K562 (cell line): ENCODE results near the gene CECR2. TPM values are rescaled to one million over a fixed set of nuclear protein-coding genes. Genes with fewer than 3 reads are reported as not detected.

ENCODE experiments used
- ATAC-seq: fragments of 200-7000 bp; cut with Tn5 transposase; 3 replicates; pipeline ENCODE4 v1.9.1; 2020; ENCODE audit warnings: moderate library complexity
- BruUV-seq: library from RNA; stranded (reverse); fragments of 400-500 nt; replicated peaks from 2 replicates; lab custom pipeline; 2021; lab: Mats Ljungman, UMichigan
- CTCF ChIA-PET: fragments of 300-600 bp; formaldehyde crosslinking; extraction: SDS; loops from one replicate; lab custom pipeline; 2021; ENCODE audit warnings: low intra/inter-chr PET ratio; lab: Yijun Ruan, JAX
- POLR2A ChIA-PET: fragments of 300-600, 350-650 bp; sonication (Branson Sonifier 250); formaldehyde crosslinking; extraction: SDS; loops from one replicate; lab custom pipeline; 2021; ENCODE audit warnings: antibody characterized with exemption, inconsistent platforms; lab: Yijun Ruan, JAX
- DNase-seq, 4 experiments: peaks; one replicate each; pipeline versions ENCODE4 v3.0.0 to v3.0.0-alpha.2; 2011 to 2018; ENCODE audit warnings: low spot score in 3 of 4, mixed read lengths in 3 of 4; ENCODE audit errors: extremely low read depth in 1 of 4
- FAIRE-seq: peaks from 2 replicates; lab custom pipeline; 2011; peaks lifted over from hg19 to GRCh38; lab: Jason Lieb, UNC
- H2AFZ ChIP-seq: 2 replicates; pipeline ENCODE4 v1.6.0; 2011; ENCODE audit warnings: low read depth, low read length, control low read depth, inconsistent platforms
- H3K27ac ChIP-seq: fragments of 200-600 bp; 3 replicates; pipeline ENCODE4 v1.8.0; 2011; ENCODE audit warnings: low read depth, mild to moderate bottlenecking, control low read depth, inconsistent platforms, low read length, moderate library complexity, mixed read lengths; ENCODE audit errors: extremely low read depth
- H3K27me3 ChIP-seq, 2 experiments: fragments of 300-600 bp in 1 of 2; 2 replicates in 1 of 2; 3 replicates in 1 of 2; pipeline versions ENCODE4 v1.6.0 to v1.8.0; 2011; ENCODE audit warnings: inconsistent platforms in 2 of 2, low read length in 2 of 2, mild to moderate bottlenecking in 1 of 2, mixed read lengths in 1 of 2, moderate library complexity in 1 of 2; ENCODE audit not compliant: control insufficient read depth in 2 of 2, insufficient read depth in 2 of 2
- H3K36me3 ChIP-seq: fragments of 300-600 bp; 3 replicates; pipeline ENCODE4 v1.8.0; 2011; ENCODE audit warnings: mild to moderate bottlenecking, low read length, inconsistent platforms; ENCODE audit not compliant: control insufficient read depth, insufficient read depth
- H3K4me1 ChIP-seq, 2 experiments: fragments of 200-600 bp in 1 of 2; replicated peaks in 1 of 2; 2 replicates in 1 of 2; 3 replicates in 1 of 2; pipeline versions ENCODE4 v1.5.1 to v1.8.0; 2011; ENCODE audit warnings: inconsistent platforms in 2 of 2, low read length in 2 of 2, mild to moderate bottlenecking in 1 of 2, mixed read lengths in 1 of 2, moderate library complexity in 1 of 2; ENCODE audit not compliant: control insufficient read depth in 2 of 2, insufficient read depth in 2 of 2
- H3K4me2 ChIP-seq: 2 replicates; pipeline ENCODE4 v1.6.1; 2011; ENCODE audit warnings: low read length, control low read depth, inconsistent platforms, mixed read lengths; ENCODE audit not compliant: insufficient read depth
- H3K4me3 ChIP-seq: fragments of 200-600 bp; sonication (generic), shearing (Covaris generic); 2 replicates; pipeline ENCODE4 v1.5.1; 2016; ENCODE audit warnings: control low read depth, inconsistent platforms
- H3K79me2 ChIP-seq: fragments of 200-600 bp; 3 replicates; pipeline ENCODE4 v1.8.0; 2011; ENCODE audit warnings: low read length, inconsistent platforms; ENCODE audit not compliant: control insufficient read depth, insufficient read depth
- H3K9ac ChIP-seq, 2 experiments: 2 replicates each; pipeline versions ENCODE4 v1.6.0 to v1.6.1; 2011; ENCODE audit warnings: low read depth in 2 of 2, low read length in 2 of 2, control low read depth in 1 of 2, inconsistent platforms in 1 of 2, mild to moderate bottlenecking in 1 of 2, mixed read lengths in 1 of 2; ENCODE audit not compliant: insufficient read depth in 1 of 2
- H3K9me1 ChIP-seq: one replicate; pipeline ENCODE4 v1.6.0; 2011; ENCODE audit warnings: inconsistent platforms, mild to moderate bottlenecking, low read length, moderate library complexity; ENCODE audit not compliant: control insufficient read depth, insufficient read depth
- H3K9me3 ChIP-seq: replicated peaks from 2 replicates; pipeline ENCODE4 v1.5.1; 2011; ENCODE audit warnings: low read depth, low read length, inconsistent platforms; ENCODE audit not compliant: control insufficient read depth, insufficient read depth
- H4K20me1 ChIP-seq: replicated peaks from 2 replicates; pipeline ENCODE4 v1.6.1; 2011; ENCODE audit warnings: low read length, inconsistent platforms, mixed read lengths; ENCODE audit not compliant: control insufficient read depth, insufficient read depth
- CREM ChIP-seq: IDR thresholded peaks from 2 replicates; pipeline ENCODE4 v1.6.1; 2014; ENCODE audit warnings: antibody characterized with exemption, low read depth
- ESRRB ChIP-seq: fragments of 250-450 bp; sonication (Bioruptor Pico); IDR thresholded peaks from 2 replicates; pipeline ENCODE4 v1.5.0; 2020; ENCODE audit warnings: mild to moderate bottlenecking, moderate library complexity, borderline replicate concordance
- HNRNPL ChIP-seq: fragments of 200-400 bp; formaldehyde crosslinking; IDR thresholded peaks from 2 replicates; pipeline ENCODE4 v1.6.1; 2017; ENCODE audit warnings: low read depth, mild to moderate bottlenecking, low read length
- OTX1 ChIP-seq: fragments of 450-650 bp; formaldehyde crosslinking; IDR thresholded peaks from 2 replicates; pipeline ENCODE4 v1.4.0; 2022; ENCODE audit warnings: mild to moderate bottlenecking
- PHB2 ChIP-seq: fragments of 450-650 bp; IDR thresholded peaks from 2 replicates; pipeline ENCODE4 v1.6.1; 2017; ENCODE audit warnings: low read depth
- RB1 ChIP-seq: fragments of 450-650 bp; IDR thresholded peaks from 2 replicates; pipeline ENCODE4 v1.6.1; 2017; ENCODE audit warnings: low read depth, mild to moderate bottlenecking
- TGIF2 ChIP-seq: sonication (generic); formaldehyde crosslinking; IDR thresholded peaks from 2 replicates; pipeline ENCODE4 v1.8.1; 2022; ENCODE audit warnings: mild to moderate bottlenecking, missing genetic modification reagents, moderate library complexity
- ZNF121 ChIP-seq: sonication (generic); formaldehyde crosslinking; conservative IDR thresholded peaks from 2 replicates; pipeline ENCODE4 v1.8.0; 2022; ENCODE audit warnings: missing genetic modification reagents
- ZNF668 ChIP-seq: fragments of 250-450 bp; sonication (Bioruptor Pico); IDR thresholded peaks from 2 replicates; pipeline ENCODE4 v1.8.0; 2022; ENCODE audit warnings: mild to moderate bottlenecking, inconsistent platforms
- WGBS: fragments of 100-300 bp; shearing (Covaris generic); methylation state at CpG from one replicate; pipeline ENCODE4 v1.1.6; 2016; ENCODE audit warnings: low coverage, mixed read lengths; ENCODE audit not compliant: insufficient coverage; ENCODE audit errors: missing lambda C conversion rate; 5-methylcytosine and 5-hydroxymethylcytosine counted together
- in situ Hi-C: fragments of 300-500 bp; cut with MboI; formaldehyde crosslinking; loops from 4 replicates; pipeline ENCODE4 v1.15.0; 2018; ENCODE audit warnings: inconsistent platforms, mixed read lengths
- intact Hi-C: fragments of 100-400 bp; cut with micrococcal nuclease; formaldehyde crosslinking; loops from 2 replicates; pipeline ENCODE4 v1.14.2; 2022
- polyA plus RNA-seq, 8 experiments: library from polyadenylated mRNA; depleted of rRNA in 4 of 8; stranded (reverse) in 5 of 8; unstranded in 3 of 8; fragments of >200 nt; fragmentation: Nextera tagmentation in 2 of 8; fragmentation: Illumina TruSeq in 1 of 8; extraction: Ambion mirVana in 2 of 8; extraction: Trizol in 1 of 8; gene quantifications; 2 replicates each; pipeline versions ENCODE4 v1.2.1 to v1.2.3, GENCODE V29; 2011 to 2014; ENCODE audit warnings: inconsistent platforms in 1 of 8, missing spikeins in 1 of 8
- total RNA-seq, 7 experiments: library from RNA; depleted of rRNA in 6 of 7; stranded (reverse); fragments of >200 nt in 6 of 7; fragmentation: Illumina TruSeq in 2 of 7; extraction: Trizol in 2 of 7; gene quantifications; 2 replicates each; pipeline versions ENCODE4 v1.2.1 to v1.2.3, GENCODE V29; 2011 to 2021; ENCODE audit warnings: low replicate concordance in 1 of 7
- TF ChIP-seq, protein P1 (sequence below): sonication (generic); formaldehyde crosslinking; IDR thresholded peaks from 2 replicates; pipeline ENCODE4 v1.8.0; 2022; ENCODE audit warnings: mild to moderate bottlenecking, missing genetic modification reagents, borderline replicate concordance
- TF ChIP-seq, protein P2 (sequence below): fragments of 450-650 bp; IDR thresholded peaks from 2 replicates; pipeline ENCODE4 v1.6.1; 2016; ENCODE audit warnings: mild to moderate bottlenecking, moderate library complexity

Gene CECR2
- total and polyA plus RNA-seq, 9 of the 15 experiments (the other 6 are each of a cell fraction or from before 2014, with no cell fraction given), result 0.01 to 1.00 (median 0.27) TPM

DNA sequence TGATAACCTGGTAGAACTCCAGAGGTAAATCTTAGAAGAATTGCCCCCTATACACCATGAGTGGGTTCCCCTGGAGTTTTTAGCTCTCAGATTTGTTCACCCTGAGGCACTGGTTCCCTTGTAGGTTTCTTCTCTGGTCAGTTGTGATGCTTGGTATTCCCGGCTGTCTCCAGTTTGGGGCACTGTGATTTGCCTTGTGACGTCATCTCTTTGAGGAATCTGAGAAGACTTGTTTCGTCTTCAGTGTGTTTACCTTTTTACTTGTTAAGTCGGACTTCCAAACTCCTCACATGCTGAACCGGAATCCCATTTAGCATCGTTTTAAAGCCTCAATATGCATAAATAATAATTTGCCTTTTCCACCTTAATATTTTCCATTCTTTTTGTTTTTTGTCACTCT is 54.4 kb downstream of the CECR2 start:
- Histone ChIP-seq H3K4me3 (no peak overlapping the region), H3K27ac (no peak overlapping the region), H3K9me1 (no peaks in the 10 kb centered on the region), H3K4me2 (no peak overlapping the region), H3K79me2 (no peaks in the 10 kb centered on the region), H3K9ac (no peak overlapping the region), H4K20me1 (peaks cover 5% of the 10 kb centered on the region; the same call in 1 of the 2 replicates), H3K4me1 (peaks cover 0 to 5% of the 10 kb centered on the region in 2 experiments; a peak in 2 of 5 replicates), H2AFZ (no peak overlapping the region), H3K36me3 (no peaks in the 10 kb centered on the region), H3K9me3 (no peaks in the 10 kb centered on the region), H3K27me3 (peaks cover 13 to 14% of the 10 kb centered on the region in 2 experiments)
- ATAC-seq, result no peak
- in situ Hi-C loops, result no loop called here
- WGBS, result under 1% methylated on average over 6 of the region's 6 CpGs
- CTCF ChIA-PET, result no interaction called here
- no peak for FAIRE-seq
- POLR2A ChIA-PET, result no interaction called here
- DNase-seq, result no peak
- BruUV-seq, result no TSS peak
- intact Hi-C loops, result no loop called here
- no peak for TF ChIP-seq OTX1 (CRISPR knock-in tag)
- TF ChIP-seq ESRRB (CRISPR knock-in tag), result no peak
- no peak for TF ChIP-seq TGIF2 (CRISPR knock-in tag)
- no peak for TF ChIP-seq PHB2
- TF ChIP-seq ZNF668 (CRISPR knock-in tag), result no peak
- TF ChIP-seq RB1, result no peak
- TF ChIP-seq HNRNPL, result no peak
- TF ChIP-seq CREM, result peak; percentile 45
- TF ChIP-seq ZNF121 (CRISPR knock-in tag), result no peak
- TF ChIP-seq, protein P1, sequence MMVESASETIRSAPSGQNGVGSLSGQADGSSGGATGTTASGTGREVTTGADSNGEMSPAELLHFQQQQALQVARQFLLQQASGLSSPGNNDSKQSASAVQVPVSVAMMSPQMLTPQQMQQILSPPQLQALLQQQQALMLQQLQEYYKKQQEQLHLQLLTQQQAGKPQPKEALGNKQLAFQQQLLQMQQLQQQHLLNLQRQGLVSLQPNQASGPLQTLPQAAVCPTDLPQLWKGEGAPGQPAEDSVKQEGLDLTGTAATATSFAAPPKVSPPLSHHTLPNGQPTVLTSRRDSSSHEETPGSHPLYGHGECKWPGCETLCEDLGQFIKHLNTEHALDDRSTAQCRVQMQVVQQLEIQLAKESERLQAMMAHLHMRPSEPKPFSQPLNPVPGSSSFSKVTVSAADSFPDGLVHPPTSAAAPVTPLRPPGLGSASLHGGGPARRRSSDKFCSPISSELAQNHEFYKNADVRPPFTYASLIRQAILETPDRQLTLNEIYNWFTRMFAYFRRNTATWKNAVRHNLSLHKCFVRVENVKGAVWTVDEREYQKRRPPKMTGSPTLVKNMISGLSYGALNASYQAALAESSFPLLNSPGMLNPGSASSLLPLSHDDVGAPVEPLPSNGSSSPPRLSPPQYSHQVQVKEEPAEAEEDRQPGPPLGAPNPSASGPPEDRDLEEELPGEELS (CRISPR knock-in tag), result no peak
- TF ChIP-seq, protein P2, sequence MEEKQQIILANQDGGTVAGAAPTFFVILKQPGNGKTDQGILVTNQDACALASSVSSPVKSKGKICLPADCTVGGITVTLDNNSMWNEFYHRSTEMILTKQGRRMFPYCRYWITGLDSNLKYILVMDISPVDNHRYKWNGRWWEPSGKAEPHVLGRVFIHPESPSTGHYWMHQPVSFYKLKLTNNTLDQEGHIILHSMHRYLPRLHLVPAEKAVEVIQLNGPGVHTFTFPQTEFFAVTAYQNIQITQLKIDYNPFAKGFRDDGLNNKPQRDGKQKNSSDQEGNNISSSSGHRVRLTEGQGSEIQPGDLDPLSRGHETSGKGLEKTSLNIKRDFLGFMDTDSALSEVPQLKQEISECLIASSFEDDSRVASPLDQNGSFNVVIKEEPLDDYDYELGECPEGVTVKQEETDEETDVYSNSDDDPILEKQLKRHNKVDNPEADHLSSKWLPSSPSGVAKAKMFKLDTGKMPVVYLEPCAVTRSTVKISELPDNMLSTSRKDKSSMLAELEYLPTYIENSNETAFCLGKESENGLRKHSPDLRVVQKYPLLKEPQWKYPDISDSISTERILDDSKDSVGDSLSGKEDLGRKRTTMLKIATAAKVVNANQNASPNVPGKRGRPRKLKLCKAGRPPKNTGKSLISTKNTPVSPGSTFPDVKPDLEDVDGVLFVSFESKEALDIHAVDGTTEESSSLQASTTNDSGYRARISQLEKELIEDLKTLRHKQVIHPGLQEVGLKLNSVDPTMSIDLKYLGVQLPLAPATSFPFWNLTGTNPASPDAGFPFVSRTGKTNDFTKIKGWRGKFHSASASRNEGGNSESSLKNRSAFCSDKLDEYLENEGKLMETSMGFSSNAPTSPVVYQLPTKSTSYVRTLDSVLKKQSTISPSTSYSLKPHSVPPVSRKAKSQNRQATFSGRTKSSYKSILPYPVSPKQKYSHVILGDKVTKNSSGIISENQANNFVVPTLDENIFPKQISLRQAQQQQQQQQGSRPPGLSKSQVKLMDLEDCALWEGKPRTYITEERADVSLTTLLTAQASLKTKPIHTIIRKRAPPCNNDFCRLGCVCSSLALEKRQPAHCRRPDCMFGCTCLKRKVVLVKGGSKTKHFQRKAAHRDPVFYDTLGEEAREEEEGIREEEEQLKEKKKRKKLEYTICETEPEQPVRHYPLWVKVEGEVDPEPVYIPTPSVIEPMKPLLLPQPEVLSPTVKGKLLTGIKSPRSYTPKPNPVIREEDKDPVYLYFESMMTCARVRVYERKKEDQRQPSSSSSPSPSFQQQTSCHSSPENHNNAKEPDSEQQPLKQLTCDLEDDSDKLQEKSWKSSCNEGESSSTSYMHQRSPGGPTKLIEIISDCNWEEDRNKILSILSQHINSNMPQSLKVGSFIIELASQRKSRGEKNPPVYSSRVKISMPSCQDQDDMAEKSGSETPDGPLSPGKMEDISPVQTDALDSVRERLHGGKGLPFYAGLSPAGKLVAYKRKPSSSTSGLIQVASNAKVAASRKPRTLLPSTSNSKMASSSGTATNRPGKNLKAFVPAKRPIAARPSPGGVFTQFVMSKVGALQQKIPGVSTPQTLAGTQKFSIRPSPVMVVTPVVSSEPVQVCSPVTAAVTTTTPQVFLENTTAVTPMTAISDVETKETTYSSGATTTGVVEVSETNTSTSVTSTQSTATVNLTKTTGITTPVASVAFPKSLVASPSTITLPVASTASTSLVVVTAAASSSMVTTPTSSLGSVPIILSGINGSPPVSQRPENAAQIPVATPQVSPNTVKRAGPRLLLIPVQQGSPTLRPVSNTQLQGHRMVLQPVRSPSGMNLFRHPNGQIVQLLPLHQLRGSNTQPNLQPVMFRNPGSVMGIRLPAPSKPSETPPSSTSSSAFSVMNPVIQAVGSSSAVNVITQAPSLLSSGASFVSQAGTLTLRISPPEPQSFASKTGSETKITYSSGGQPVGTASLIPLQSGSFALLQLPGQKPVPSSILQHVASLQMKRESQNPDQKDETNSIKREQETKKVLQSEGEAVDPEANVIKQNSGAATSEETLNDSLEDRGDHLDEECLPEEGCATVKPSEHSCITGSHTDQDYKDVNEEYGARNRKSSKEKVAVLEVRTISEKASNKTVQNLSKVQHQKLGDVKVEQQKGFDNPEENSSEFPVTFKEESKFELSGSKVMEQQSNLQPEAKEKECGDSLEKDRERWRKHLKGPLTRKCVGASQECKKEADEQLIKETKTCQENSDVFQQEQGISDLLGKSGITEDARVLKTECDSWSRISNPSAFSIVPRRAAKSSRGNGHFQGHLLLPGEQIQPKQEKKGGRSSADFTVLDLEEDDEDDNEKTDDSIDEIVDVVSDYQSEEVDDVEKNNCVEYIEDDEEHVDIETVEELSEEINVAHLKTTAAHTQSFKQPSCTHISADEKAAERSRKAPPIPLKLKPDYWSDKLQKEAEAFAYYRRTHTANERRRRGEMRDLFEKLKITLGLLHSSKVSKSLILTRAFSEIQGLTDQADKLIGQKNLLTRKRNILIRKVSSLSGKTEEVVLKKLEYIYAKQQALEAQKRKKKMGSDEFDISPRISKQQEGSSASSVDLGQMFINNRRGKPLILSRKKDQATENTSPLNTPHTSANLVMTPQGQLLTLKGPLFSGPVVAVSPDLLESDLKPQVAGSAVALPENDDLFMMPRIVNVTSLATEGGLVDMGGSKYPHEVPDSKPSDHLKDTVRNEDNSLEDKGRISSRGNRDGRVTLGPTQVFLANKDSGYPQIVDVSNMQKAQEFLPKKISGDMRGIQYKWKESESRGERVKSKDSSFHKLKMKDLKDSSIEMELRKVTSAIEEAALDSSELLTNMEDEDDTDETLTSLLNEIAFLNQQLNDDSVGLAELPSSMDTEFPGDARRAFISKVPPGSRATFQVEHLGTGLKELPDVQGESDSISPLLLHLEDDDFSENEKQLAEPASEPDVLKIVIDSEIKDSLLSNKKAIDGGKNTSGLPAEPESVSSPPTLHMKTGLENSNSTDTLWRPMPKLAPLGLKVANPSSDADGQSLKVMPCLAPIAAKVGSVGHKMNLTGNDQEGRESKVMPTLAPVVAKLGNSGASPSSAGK, result no peak
